Measurements from ENCODE around the gene CCNE1.
A peak's percentile ranks its signal among the peaks of the same experiment; 100 is the strongest.

Gene CCNE1

DNA sequence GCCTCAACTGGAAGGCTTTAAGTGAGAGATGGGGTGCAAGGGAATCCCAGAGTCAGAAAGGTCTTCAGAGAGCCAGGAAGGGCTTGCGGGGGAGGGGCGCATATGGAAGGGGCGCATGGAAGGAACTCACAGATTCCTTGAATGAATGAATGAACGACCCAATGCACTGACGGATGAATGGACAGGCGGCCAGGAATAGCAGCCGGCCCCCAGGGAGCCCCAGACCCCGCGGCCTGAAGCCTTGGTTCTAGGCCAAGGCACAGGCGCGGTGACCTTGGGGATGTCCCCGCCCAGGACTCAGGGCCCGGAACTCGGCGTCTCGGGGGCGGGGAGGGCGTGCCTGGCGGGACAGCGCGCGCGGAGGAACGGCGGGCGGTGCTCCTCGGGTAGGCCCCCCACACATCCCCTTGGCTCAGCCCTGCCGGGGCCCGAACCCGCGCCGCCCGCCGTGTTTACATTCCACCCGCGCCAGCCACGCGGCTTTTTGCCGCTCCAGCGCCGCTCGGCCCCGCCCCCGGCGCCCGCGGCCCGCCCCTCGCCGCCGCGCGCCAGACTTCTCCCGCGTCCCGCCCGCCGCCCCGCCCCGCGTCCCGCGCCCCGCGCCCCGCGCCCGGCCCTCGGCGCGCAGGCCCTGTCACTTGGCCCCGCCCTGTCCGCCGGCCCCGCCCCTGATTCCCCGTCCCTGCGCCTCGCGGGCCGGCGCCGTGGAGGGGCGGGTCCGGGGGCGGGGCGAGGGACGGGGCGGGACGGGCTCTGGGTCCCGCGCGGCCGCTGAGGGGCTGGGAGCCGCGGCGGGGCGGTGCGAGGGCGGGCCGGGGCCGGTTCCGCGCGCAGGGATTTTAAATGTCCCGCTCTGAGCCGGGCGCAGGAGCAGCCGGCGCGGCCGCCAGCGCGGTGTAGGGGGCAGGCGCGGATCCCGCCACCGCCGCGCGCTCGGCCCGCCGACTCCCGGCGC lies at the start of gene CCNE1:
Gene CCNE1, plus strand, starts transcription at position 867 of the 955 bp plus-strand sequence. CDS start 565 bp downstream, outside the sequence.
- peak; percentile 95 to 99 for DNase-seq (ENCODE audit: low read depth in 2 of 2)

GRCh38 chr19:29763196-29763595 lies 48.6 kb upstream of the CCNE1 start:
- DNase-seq (ENCODE audit: low read depth in 2 of 2): no peak

DNA sequence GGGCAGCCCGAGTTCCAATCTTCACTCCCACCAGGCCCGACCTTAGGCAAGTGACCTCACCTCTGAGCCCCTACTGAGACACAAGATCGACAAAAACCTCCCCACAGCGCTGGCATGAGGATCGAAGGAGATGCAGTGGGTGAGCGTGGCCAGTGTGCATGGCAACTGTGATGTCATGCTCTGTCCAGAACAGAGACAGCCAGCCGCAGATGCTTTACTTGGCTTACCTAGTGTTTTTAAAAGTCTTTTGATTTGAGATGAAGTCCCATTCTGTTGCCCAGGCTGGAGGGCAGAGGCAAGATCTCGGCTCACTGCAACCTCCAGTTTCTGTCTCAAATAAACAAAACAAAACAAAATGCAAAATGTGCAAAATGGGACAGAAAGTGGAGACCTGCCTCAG lies 47.4 kb upstream of the CCNE1 start:
- no peak for DNase-seq (ENCODE audit: low read depth in 2 of 2)

- DNase-seq (ENCODE audit: low read depth in 2 of 2): no peak
Observed at GRCh38 chr19:29766100-29766499, 45.7 kb upstream of the CCNE1 start.

GRCh38 chr19:29767039-29767735 lies 44.6 kb upstream of the CCNE1 start:
- DNase-seq (ENCODE audit: low read depth in 2 of 2): no peak

- no peak for DNase-seq (ENCODE audit: low read depth in 2 of 2)
Observed at GRCh38 chr19:29768166-29768565, 43.6 kb upstream of the CCNE1 start.

DNA sequence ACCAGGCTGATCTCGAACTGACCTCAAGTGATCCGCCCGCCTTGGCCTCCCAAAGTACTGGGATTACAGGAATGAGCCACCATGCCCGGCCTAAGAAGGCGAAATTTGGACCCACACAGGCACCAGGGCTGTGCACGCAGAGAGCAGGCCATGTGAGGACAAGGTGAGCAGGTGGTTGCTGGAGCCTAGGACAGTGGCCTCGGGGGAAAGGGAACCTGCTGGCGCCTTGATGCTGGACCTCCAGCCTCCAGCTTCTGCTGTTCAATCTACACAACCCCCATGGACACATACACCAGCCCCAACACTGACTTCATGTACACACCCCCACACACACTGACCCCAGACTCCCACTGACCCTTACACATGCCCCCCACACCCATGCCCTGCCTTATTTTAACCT lies 41.8 kb upstream of the CCNE1 start:
- DNase-seq (ENCODE audit: low read depth in 2 of 2): no peak

GRCh38 chr19:29770648-29771047 lies 41.1 kb upstream of the CCNE1 start:
- no peak for DNase-seq (ENCODE audit: low read depth in 2 of 2)

DNA sequence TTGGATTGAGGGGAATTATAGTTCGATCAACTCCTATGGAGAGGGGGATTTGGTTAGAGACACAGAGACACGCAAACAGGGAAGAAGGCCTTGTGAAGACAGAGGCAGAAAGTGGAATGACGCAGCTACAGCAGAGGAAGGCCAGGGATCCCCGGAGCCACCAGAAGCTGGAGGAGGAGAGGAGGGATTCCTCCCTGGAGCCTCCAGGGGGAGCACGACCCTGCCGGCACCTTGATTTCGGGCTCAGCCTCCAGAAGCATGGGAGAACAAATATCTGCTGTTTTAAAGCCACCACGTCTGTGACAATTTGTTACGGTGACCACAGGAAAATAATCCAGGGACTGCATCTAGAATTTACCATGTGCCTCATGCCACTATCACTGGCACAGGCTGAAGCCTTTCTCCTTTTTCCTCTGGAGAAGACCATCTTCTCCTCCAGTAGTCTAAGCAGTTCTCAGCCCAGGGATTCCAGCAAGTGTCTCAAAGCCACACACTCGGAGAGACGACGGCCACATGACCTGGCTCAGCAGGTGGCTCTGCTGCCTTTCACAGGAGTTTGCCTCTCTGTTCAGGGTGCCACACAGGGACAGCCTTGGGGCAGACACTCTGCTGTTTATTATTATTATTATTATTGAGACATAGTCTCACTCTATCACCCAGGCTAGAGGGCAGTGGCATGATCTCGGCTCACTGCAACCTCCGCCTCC lies 39.9 kb upstream of the CCNE1 start:
- DNase-seq (ENCODE audit: low read depth in 2 of 2): peak in 1 of 2 donors; percentile 15

DNA sequence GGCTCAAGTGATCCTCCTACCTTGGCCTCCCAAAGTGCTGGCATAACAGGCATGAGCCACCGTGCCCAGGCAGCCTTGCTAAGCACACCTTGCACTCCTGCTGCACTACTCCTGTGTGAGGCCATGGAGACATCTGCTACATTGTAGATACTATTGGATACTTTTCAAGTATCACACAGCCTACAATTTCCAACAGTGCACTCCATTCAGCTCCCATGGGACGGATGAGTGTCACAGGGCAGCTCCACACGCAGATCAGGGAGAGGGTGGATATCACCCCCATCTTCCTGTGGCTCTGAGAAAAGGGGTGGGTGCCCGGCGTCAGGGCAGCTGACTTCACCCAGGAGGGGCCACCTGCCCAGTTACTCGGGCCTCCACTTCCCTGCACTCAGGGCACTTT lies 39.1 kb upstream of the CCNE1 start:
- no peak for DNase-seq (ENCODE audit: low read depth in 2 of 2)

DNA sequence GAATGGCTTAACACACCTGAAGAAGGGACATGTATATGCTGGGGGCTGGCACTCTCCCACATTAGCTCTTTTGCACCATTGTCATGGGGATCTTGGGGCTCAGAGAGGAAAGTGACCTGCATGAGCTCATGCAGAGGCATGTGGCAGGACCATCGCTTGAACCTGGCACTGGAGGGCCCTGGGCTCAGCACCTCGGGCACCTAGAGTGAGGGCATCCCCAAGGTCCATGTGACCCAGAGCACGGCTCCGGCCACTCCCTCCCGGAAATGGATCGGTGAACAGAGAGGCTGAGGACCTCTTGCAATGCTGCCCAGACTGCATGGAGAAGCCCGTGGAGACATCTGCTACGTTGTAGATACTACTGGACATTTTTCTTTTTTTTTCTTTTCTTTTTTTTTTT lies 38.6 kb upstream of the CCNE1 start:
- DNase-seq (ENCODE audit: low read depth in 2 of 2): no peak

- DNase-seq (ENCODE audit: low read depth in 2 of 2): no peak
Observed at GRCh38 chr19:29774126-29774525, 37.7 kb upstream of the CCNE1 start.

DNA sequence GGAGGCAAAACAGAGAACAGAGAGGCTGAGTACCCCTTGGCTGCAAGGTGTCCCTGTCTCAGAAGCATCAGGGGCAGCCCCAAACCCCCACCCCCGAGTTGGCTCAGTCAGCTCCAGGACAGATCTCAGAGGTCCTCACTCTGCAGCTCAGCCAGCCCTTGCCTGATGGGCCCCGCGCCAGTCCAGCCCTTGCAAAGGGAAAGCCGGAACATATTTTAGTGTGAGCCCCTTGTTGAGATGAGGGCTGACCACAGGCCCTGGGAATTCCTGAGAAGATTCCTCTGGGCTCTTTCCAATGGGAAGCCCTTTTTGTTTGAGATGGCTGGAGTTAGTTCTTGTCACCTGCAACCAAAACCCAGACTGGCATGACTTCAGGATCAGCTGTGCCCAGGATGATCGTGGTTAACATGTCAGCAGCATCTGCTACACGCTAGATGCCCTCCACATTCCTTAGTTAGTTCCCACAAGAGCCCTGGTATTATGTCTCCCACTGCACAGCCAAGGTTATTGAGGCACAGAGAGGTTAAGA lies 33.9 kb upstream of the CCNE1 start:
- no peak for DNase-seq (ENCODE audit: low read depth in 2 of 2)

DNA sequence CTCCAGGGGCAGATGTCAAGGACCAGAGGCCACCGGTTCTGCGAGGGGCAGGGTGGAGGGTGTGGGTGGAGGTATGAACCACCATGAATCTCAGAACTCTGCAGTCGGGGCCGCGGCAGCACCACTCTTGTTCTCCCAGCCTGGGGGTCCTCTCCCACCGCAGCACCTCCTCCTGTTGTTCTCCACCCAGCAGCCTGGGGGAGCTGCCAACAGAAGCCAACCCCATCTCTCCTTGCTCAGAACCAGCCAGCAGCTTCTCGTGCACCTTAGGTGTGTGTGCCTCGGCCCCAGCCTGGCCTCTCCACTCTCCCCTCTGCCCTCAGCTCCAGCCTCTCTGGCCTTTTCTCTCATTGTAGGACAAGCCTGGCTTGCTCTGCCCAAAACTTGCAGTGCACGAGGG lies 31.9 kb upstream of the CCNE1 start:
- no peak for DNase-seq (ENCODE audit: low read depth in 2 of 2)

DNA sequence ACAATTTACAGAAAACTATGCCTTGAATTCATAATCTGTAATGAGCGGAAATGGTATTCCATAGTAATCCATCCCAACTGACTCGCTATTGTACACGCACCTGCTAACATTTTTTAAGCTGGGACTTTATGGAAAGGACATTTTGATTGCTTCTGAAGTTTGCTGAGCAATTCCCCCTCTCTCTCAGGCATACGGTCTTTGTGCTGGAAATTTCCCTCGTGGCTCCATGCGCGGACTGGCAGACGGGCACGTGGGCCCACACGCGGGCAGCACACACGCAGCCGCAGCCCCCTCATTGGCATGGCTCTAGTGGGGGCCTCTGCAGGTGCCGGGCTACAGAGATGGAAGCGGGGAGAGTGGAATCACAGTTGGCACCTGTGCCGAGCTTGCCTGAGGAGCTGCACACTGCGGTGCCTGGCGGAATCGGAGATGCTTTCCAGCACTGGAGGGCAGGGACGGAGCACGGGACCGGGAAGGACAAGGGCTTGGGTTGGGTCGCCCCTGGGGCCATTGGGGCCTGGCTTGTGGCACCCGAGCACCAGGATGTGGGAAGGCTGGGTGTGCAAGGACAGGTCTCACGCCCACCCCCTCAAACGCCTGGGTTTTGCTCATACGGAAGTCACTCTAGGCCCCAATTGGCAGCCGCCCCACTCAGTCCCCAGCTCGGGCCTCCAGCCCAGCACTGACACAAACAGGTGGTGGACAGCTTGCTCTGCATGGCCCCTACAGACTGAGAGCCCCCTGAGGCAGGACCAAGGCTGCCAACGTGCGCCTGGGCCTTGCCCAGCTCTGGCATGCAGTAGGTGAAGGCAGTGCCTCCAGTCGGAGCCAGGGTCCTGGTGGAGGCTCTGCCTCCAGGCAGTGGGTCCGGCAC lies 30.2 kb upstream of the CCNE1 start:
- no peak for DNase-seq (ENCODE audit: low read depth in 2 of 2)

- no peak for DNase-seq (ENCODE audit: low read depth in 2 of 2)
Observed at GRCh38 chr19:29782260-29782580, 29.6 kb upstream of the CCNE1 start.

GRCh38 chr19:29783627-29784190 lies 28.1 kb upstream of the CCNE1 start:
- no peak for DNase-seq (ENCODE audit: low read depth in 2 of 2)

- no peak for DNase-seq (ENCODE audit: low read depth in 2 of 2)
Observed at GRCh38 chr19:29784598-29785223, 27.1 kb upstream of the CCNE1 start.

GRCh38 chr19:29785360-29785759 lies 26.4 kb upstream of the CCNE1 start:
- DNase-seq (ENCODE audit: low read depth in 2 of 2): no peak

DNA sequence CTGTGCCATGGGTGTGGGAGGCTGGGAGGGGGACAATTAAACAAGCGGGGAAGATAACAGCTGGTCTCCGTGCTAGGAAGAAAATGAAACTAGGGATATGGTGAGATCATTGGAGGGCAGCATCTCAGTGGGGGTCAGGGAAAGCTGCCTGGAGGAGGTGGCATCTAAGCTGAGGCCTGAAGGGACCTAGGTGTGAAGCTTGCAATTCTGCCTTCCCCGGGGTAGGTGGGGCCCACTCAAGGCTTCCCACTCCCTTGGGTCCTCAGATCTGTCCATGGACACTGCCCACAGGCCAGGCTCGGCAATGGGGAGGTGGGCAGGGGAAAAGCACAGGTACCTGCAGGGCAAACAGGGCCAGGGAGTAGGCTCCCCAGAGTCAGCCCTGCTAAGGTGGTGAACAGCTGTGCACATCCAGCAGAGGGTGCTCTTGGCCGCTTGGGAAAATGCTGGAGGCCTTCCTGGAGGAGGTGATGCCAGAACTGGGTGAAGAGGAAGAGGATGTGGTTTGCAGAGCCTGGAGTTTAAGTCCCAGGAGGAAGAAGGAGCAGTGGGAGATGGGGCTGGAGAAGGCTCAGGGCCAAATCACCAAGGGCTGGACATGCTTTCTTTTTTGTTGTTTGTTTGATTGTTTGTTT lies 25.7 kb upstream of the CCNE1 start:
- DNase-seq (ENCODE audit: low read depth in 2 of 2): no peak
